Peyer's patch (tissue), 4 donors: ENCODE results near the gene RFX4. TPM values are rescaled to one million over a fixed set of nuclear protein-coding genes. Genes with fewer than 3 reads are reported as not detected.

Experiments
- DNase-seq, 3 donors: peaks; one replicate each; pipeline ENCODE4 v3.0.0-alpha.2; 2017 to 2019
- H3K27ac ChIP-seq, 4 donors: fragments of 200-600 bp; sonication (generic); one replicate each; pipeline ENCODE4 v1.5.1; 2016 to 2019
- H3K27me3 ChIP-seq, 2 donors: fragments of 200-600 bp; sonication (generic); one replicate each; pipeline ENCODE4 v1.5.1; 2019
- H3K36me3 ChIP-seq, 3 donors: fragments of 200-600 bp; sonication (generic); one replicate each; pipeline ENCODE4 v1.5.1; 2016 to 2019
- H3K4me1 ChIP-seq, 4 donors: fragments of 200-600 bp; sonication (generic); one replicate each; pipeline ENCODE4 v1.5.1; 2016 to 2019
- H3K4me3 ChIP-seq, 4 donors: fragments of 200-600 bp; sonication (generic); 1 replicate in 3 of 4; 2 replicates in 1 of 4; pipeline ENCODE4 v1.5.1; 2016 to 2019; ENCODE audit warnings: mild to moderate bottlenecking in 1 of 4
- H3K9me3 ChIP-seq, 4 donors: fragments of 200-600 bp; sonication (generic); one replicate each; pipeline ENCODE4 v1.5.1; 2016 to 2019; ENCODE audit warnings: mild to moderate bottlenecking in 1 of 4
- POLR2A ChIP-seq, 2 donors: fragments of 450-650 bp; IDR thresholded peaks; one replicate each; pipeline ENCODE4 v1.5.1; 2017; ENCODE audit warnings: antibody characterized with exemption in 2 of 2, mild to moderate bottlenecking in 2 of 2, moderate library complexity in 2 of 2
- total RNA-seq, 4 donors: library from RNA; depleted of rRNA; stranded (reverse); fragments of >200 nt; gene quantifications; one replicate each; pipeline ENCODE4 v1.1.0, GENCODE V29; 2016
- TF ChIP-seq, protein P1 (sequence below), 6 experiments: fragments of 450-650 bp in 4 of 6; fragments of 200-600 bp in 2 of 6; sonication (generic) in 1 of 6; IDR thresholded peaks; one replicate each; pipeline ENCODE4 v1.5.1; 2017 to 2019; ENCODE audit warnings: antibody characterized with exemption in 6 of 6, mild to moderate bottlenecking in 3 of 6, moderate library complexity in 1 of 6

Gene RFX4
- total RNA-seq, 4 donors from 2014 or later: not detected

DNA sequence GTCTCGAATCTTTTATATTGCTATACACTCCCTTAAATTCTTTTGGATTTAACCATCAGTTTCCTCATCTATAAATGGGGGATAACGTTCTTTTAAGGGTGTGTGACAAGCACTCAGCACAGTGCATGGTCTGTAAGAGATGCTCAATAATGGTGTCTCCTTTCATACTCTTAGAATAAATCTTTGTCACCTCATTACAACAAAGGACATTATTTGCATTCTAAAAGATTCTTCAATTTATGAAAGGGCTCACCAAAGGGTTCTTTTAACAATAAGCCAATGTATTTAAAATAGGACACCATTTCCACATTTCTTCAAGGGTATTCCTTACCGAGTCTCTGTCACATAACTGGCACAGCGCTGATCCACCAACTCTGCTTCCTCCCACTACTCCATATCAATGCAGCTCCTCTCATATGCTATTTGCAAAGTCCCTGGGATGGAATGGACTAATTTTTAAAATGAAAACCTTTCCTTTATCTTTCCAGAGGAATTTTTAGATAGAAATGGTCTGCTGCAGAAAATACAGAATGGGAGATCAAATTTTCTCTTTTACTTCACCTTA is 162.5 kb downstream of the RFX4 start:
- Histone ChIP-seq H3K4me3 (no peak overlapping the region), H3K9me3 (no peaks in the 10 kb centered on the region), H3K27me3 (no peaks in the 10 kb centered on the region), H3K27ac (no peak overlapping the region), H3K36me3 (no peaks in the 10 kb centered on the region), H3K4me1 (no peaks in the 10 kb centered on the region)
- TF ChIP-seq POLR2A (IDR thresholded peaks at IDR 0.05): no peak
- TF ChIP-seq, protein P1, sequence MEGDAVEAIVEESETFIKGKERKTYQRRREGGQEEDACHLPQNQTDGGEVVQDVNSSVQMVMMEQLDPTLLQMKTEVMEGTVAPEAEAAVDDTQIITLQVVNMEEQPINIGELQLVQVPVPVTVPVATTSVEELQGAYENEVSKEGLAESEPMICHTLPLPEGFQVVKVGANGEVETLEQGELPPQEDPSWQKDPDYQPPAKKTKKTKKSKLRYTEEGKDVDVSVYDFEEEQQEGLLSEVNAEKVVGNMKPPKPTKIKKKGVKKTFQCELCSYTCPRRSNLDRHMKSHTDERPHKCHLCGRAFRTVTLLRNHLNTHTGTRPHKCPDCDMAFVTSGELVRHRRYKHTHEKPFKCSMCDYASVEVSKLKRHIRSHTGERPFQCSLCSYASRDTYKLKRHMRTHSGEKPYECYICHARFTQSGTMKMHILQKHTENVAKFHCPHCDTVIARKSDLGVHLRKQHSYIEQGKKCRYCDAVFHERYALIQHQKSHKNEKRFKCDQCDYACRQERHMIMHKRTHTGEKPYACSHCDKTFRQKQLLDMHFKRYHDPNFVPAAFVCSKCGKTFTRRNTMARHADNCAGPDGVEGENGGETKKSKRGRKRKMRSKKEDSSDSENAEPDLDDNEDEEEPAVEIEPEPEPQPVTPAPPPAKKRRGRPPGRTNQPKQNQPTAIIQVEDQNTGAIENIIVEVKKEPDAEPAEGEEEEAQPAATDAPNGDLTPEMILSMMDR (IDR thresholded peaks at IDR 0.05): no peak
- DNase-seq: no peak

DNA sequence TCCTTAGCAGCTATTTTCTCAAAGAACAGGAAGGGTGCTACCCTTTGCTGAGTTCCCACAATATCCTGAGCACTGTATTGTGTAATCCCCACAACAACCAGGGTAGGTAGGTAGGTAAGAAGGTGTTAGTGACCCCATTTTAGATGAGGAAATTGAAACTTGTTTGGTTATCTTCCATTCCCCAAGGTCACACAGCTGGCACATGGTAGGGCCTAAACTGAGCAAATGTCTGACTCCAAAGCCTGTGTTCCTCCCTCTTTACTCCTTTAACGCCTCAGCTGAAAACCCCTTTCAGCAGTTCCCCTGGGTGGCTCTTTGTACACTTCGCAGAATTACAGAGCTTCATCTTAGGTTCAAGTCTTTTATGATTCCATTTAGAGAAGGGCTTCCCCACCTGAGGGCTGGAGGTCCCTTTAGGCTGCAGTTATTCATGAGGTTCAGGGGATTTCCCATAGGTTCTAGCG is 165.2 kb downstream of the RFX4 start:
- TF ChIP-seq, protein P1 (IDR thresholded peaks at IDR 0.05): no peak
- TF ChIP-seq POLR2A (IDR thresholded peaks at IDR 0.05): no peak
- Histone ChIP-seq H3K9me3 (no peaks in the 10 kb centered on the region), H3K27me3 (no peaks in the 10 kb centered on the region), H3K27ac (no peak overlapping the region), H3K4me3 (no peak overlapping the region), H3K4me1 (no peaks in the 10 kb centered on the region), H3K36me3 (no peaks in the 10 kb centered on the region)
- DNase-seq: no peak

DNA sequence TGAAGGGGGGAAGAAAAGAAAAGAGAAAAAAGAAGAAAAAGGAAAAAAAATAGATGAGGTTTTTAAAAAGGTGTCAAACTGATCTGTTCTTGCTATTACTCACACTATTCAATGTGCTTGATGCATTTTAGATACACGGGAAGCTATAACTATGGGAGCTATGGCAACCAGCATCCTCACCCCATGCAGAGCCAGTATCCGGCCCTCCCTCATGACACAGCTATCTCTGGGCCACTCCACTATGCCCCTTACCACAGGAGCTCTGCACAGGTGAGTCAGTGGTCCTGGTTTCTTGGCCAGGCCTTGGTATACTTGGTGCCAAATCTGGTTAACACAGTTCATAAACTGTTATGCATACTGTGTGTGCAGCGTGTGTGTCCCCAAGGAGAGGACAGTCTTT is 167.7 kb downstream of the RFX4 start:
- H3K9me3 ChIP-seq: no peaks in the 10 kb centered on the region
- DNase-seq: no peak
- TF ChIP-seq POLR2A (IDR thresholded peaks at IDR 0.05): no peak
- TF ChIP-seq, protein P1 (IDR thresholded peaks at IDR 0.05): no peak
- no peak overlapping the region for H3K27ac ChIP-seq
- no peaks in the 10 kb centered on the region for H3K27me3 ChIP-seq
- H3K4me1 ChIP-seq: peaks cover 0 to 6% (median 3%) of the 10 kb centered on the region in 4 donors
- H3K4me3 ChIP-seq: no peak overlapping the region
- no peaks in the 10 kb centered on the region for H3K36me3 ChIP-seq

DNA sequence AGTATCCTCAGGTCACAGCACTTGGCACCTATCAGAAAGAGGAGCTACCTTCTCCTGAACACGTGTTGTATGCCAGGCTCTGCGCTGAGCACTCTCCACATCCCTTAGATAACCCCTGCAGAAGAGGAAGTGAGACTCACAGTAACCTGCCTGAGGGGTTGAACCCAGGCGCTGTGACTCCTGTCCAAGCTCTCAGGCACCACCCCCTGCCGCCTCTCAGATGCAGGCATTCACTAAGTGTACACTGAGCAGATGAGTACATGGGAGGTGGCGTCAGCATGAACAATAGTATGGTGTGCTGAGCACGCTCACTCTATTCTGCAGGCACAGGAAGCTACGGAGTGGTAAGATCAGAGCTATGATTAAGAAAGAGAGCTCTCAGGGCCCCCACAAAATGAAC is 170.7 kb downstream of the RFX4 start:
- TF ChIP-seq, protein P1 (IDR thresholded peaks at IDR 0.05): no peak
- Histone ChIP-seq H3K4me3 (no peak overlapping the region), H3K36me3 (no peaks in the 10 kb centered on the region), H3K4me1 (peaks cover 0 to 6% (median 3%) of the 10 kb centered on the region in 4 donors), H3K27me3 (no peaks in the 10 kb centered on the region), H3K9me3 (no peaks in the 10 kb centered on the region), H3K27ac (no peak overlapping the region)
- peak in 2 of 3 donors; percentile 75 to 80 for DNase-seq

DNA sequence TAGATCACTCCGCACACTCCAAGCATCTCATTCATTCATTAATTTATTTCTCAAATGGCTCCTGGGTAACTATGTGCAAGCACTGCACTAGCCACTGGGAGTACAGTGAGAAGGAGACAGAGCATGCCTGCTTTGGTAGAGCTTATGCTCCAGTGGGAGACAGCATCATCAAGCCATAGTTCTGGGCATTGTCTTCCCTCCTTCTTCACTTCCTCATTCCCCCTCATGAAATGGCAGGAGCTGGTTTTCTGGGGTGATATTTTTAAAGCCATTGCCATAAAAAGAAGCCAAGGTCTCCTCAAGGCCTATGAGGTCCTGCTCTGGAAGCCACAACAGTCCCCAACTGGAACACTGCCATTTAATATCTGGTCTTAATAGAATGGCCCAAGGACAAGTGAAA is 171.5 kb downstream of the RFX4 start:
- Histone ChIP-seq H3K4me1 (peaks cover 0 to 6% (median 3%) of the 10 kb centered on the region in 4 donors), H3K27me3 (no peaks in the 10 kb centered on the region), H3K4me3 (no peak overlapping the region), H3K36me3 (no peaks in the 10 kb centered on the region), H3K27ac (no peak overlapping the region), H3K9me3 (no peaks in the 10 kb centered on the region)
- TF ChIP-seq POLR2A (IDR thresholded peaks at IDR 0.05): no peak
- TF ChIP-seq, protein P1 (IDR thresholded peaks at IDR 0.05): no peak
- DNase-seq: no peak
